ENCODE measurements around the gene SLC35G3. TPM values are rescaled to one million over a fixed set of nuclear protein-coding genes. Genes with fewer than 3 reads are reported as not detected.
"Not testable (repeated sequence)": the region's sequence is repeated elsewhere in the genome, so short reads cannot be mapped to it uniquely, and the experiment has no call there.

Gene SLC35G3
- total RNA-seq, 1 experiment from 2014 or later: not detected

DNA sequence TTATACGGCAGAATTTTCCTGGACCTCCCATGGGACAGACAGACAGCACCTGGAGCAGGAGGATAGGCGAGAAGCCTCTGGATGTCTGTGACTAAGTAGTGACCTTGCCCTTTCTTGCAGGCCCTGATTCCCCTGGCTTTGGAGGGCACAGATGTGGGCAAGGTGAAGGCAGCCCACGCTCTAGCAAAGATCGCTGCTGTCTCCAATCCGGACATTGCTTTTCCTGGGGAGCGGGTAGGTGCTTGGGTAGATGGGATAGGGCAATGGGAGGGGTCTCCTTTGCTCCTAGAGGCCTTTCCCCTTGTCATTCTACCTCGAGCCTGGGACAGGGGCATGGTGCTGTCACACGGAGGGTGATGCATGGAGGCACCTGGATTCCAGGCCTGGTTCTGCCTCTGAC is 17.3 kb downstream of the SLC35G3 start:
- ChIA-PET POLR2A (ENCODE audit: unreplicated experiment) (no interaction called here), CTCF (no interaction called here)
- H3K9me3 ChIP-seq (ENCODE audit: low read length): no peaks in the 10 kb centered on the region
- no peak overlapping the region for H3K4me3 ChIP-seq (ENCODE audit: low read length)
- no peak for ATAC-seq
- no peaks in the 10 kb centered on the region for H3F3A ChIP-seq (ENCODE audit: low read length, unreplicated experiment)
- intact Hi-C loops (cut with micrococcal nuclease): no loop called here
- H2AFZ ChIP-seq (ENCODE audit: low read length): no peak overlapping the region
- TF ChIP-seq EZH2 (IDR thresholded peaks at IDR 0.05; ENCODE audit: low read length, unreplicated experiment) (no peak), CTCF (conservative IDR thresholded peaks at IDR 0.05; ENCODE audit: low read depth, low read length) (no peak), EZH2phosphoT487 (IDR thresholded peaks at IDR 0.05; ENCODE audit: borderline replicate concordance, low read length) (no peak)
- no peaks in the 10 kb centered on the region for H4K20me1 ChIP-seq (ENCODE audit: low read length)
- no peaks in the 10 kb centered on the region for H3K36me3 ChIP-seq (ENCODE audit: low read depth, low read length)
- no peaks in the 10 kb centered on the region for H3K9me2 ChIP-seq (replicated peaks; ENCODE audit: low read length)
- H3K4me1 ChIP-seq (ENCODE audit: insufficient read depth, low read length): 0 out of 2 replicates have a peak, but pooled peaks cover under 1% of the 10 kb centered on the region
- DNase-seq: no peak
- no peaks in the 10 kb centered on the region for H3K27me3 ChIP-seq (ENCODE audit: low read length)
- no peaks in the 10 kb centered on the region for H3K79me2 ChIP-seq (ENCODE audit: low read length)
- H3K27ac ChIP-seq (ENCODE audit: low read length): no peak overlapping the region
- H3K4me2 ChIP-seq (ENCODE audit: low read length): no peak overlapping the region
- no peak overlapping the region for H3K9ac ChIP-seq (ENCODE audit: low read length)
- BruUV-seq (replicated peaks): no TSS peak

DNA sequence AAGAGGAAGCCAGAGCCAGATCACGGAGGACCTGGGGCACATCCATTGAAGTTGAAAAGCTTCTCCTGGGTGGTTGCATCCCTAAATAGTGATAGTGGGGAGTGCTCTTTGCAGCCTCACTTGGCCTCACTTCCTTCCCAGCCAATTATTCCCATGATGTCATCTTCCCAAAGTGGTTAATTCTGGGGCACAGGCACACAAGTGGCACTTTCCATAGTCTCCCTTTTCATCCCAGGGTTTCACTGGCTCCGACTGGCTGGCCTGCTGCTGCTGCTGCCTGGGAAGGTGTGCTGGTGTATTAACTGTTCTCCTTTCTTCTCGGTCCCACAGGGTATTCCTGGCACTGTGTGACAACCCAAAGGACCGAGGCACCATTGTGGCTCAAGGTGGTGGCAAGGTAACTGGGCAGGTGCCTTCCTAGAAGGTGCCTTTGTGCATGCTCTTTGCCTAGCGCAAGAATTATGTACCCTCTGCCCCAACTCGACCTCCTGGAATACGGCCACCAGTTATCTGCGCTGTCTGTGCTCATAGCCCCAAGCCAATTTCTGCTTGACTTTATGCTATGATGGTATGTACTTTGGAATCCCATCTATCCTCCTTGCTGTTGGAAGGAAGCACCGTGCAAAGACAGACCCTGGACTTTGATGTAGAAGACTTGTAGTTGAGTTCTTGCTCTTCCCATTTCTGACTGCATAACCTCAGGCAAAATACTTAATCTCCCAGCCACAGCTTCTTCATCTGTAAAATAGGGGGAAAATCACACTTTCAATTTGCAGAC is 18.4 kb downstream of the SLC35G3 start:
- no peak overlapping the region for H3K4me2 ChIP-seq (ENCODE audit: low read length)
- H3F3A ChIP-seq (ENCODE audit: low read length, unreplicated experiment): no peaks in the 10 kb centered on the region
- no peak overlapping the region for H2AFZ ChIP-seq (ENCODE audit: low read length)
- POLR2A ChIA-PET (ENCODE audit: unreplicated experiment): no interaction called here
- intact Hi-C loops (cut with micrococcal nuclease): no loop called here
- CTCF ChIA-PET: no interaction called here
- no peaks in the 10 kb centered on the region for H3K9me2 ChIP-seq (replicated peaks; ENCODE audit: low read length)
- no peaks in the 10 kb centered on the region for H3K9me3 ChIP-seq (ENCODE audit: low read length)
- no peaks in the 10 kb centered on the region for H3K27me3 ChIP-seq (ENCODE audit: low read length)
- no peak overlapping the region for H3K9ac ChIP-seq (ENCODE audit: low read length)
- DNase-seq (no peak), ATAC-seq (no peak)
- H3K4me3 ChIP-seq (ENCODE audit: low read length): no peak overlapping the region
- H3K36me3 ChIP-seq (ENCODE audit: low read depth, low read length): no peaks in the 10 kb centered on the region
- H3K4me1 ChIP-seq (ENCODE audit: insufficient read depth, low read length): peaks cover 5% of the 10 kb centered on the region
- H4K20me1 ChIP-seq (ENCODE audit: low read length): no peaks in the 10 kb centered on the region
- H3K27ac ChIP-seq (ENCODE audit: low read length): no peak overlapping the region
- no peak for TF ChIP-seq CTCF (conservative IDR thresholded peaks at IDR 0.05; ENCODE audit: low read depth, low read length)
- TF ChIP-seq EZH2 (IDR thresholded peaks at IDR 0.05; ENCODE audit: low read length, unreplicated experiment): no peak
- no peak for TF ChIP-seq EZH2phosphoT487 (IDR thresholded peaks at IDR 0.05; ENCODE audit: borderline replicate concordance, low read length)
- H3K79me2 ChIP-seq (ENCODE audit: low read length): no peaks in the 10 kb centered on the region
- BruUV-seq (replicated peaks): no TSS peak

- Histone ChIP-seq H3K27me3 (ENCODE audit: low read length) (no peaks in the 10 kb centered on the region), H3K4me3 (ENCODE audit: low read length) (no peak overlapping the region), H3K36me3 (ENCODE audit: low read depth, low read length) (no peaks in the 10 kb centered on the region), H3K4me2 (ENCODE audit: low read length) (no peak overlapping the region), H3K9me3 (ENCODE audit: low read length) (no peaks in the 10 kb centered on the region), H3K4me1 (ENCODE audit: insufficient read depth, low read length) (peaks cover 5% of the 10 kb centered on the region), H3K9me2 (replicated peaks; ENCODE audit: low read length) (no peaks in the 10 kb centered on the region), H3K79me2 (ENCODE audit: low read length) (no peaks in the 10 kb centered on the region), H3F3A (ENCODE audit: low read length, unreplicated experiment) (no peaks in the 10 kb centered on the region), H3K9ac (ENCODE audit: low read length) (no peak overlapping the region), H3K27ac (ENCODE audit: low read length) (no peak overlapping the region), H4K20me1 (ENCODE audit: low read length) (no peaks in the 10 kb centered on the region), H2AFZ (ENCODE audit: low read length) (no peak overlapping the region)
- DNase-seq (no peak), ATAC-seq (no peak)
- intact Hi-C loops (cut with micrococcal nuclease): loop anchor here (5.0 kb wide), 1 partner anchor 67 kb away; the partner anchor contains the start of gene SLFN5
- ChIA-PET POLR2A (ENCODE audit: unreplicated experiment) (no interaction called here), CTCF (no interaction called here)
- no peak for TF ChIP-seq CTCF (conservative IDR thresholded peaks at IDR 0.05; ENCODE audit: low read depth, low read length)
- TF ChIP-seq EZH2phosphoT487 (IDR thresholded peaks at IDR 0.05; ENCODE audit: borderline replicate concordance, low read length): no peak
- TF ChIP-seq EZH2 (IDR thresholded peaks at IDR 0.05; ENCODE audit: low read length, unreplicated experiment): no peak
- no TSS peak for BruUV-seq (replicated peaks)
These were observed 19.3 kb downstream of the SLC35G3 start for GRCh38 chr17:35174835-35175334.

DNA sequence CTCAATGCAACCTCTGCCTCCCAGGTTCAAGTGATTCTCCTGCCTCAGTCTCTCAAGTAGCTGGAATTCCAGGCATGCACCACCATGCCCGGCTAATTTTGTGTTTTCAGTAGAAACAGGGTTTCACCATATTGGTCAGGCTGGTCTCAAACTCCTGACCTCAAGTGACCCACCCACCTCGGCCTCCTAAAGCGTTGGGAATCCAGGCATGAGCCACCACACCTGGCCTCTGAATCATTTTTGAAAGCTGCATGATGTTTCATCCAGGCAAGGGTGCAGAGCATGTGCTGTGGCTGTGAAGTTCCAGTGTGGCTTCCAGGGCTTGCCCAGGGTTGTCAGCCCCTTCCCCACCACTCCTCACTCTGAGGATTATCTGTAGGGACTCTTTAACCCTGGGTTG is 21.9 kb downstream of the SLC35G3 start:
- H3F3A ChIP-seq (ENCODE audit: low read length, unreplicated experiment); DNase-seq; H3K79me2 ChIP-seq (ENCODE audit: low read length); CTCF ChIA-PET; H3K9ac ChIP-seq (ENCODE audit: low read length); POLR2A ChIA-PET (ENCODE audit: unreplicated experiment); H2AFZ ChIP-seq (ENCODE audit: low read length); H3K4me1 ChIP-seq (ENCODE audit: insufficient read depth, low read length); BruUV-seq (replicated peaks); H3K9me2 ChIP-seq (replicated peaks; ENCODE audit: low read length); H3K4me2 ChIP-seq (ENCODE audit: low read length); H3K36me3 ChIP-seq (ENCODE audit: low read depth, low read length); H3K4me3 ChIP-seq (ENCODE audit: low read length); H3K27ac ChIP-seq (ENCODE audit: low read length); H3K27me3 ChIP-seq (ENCODE audit: low read length); H4K20me1 ChIP-seq (ENCODE audit: low read length); H3K9me3 ChIP-seq (ENCODE audit: low read length); ATAC-seq: not testable (repeated sequence)
- intact Hi-C loops (cut with micrococcal nuclease): loop anchor here (5.0 kb wide), 1 partner anchor 70 kb away; the partner anchor contains the start of gene SLFN5
